Renal cortex interstitium (tissue), 15 donors: ENCODE data around the gene MPP7. TPM values are rescaled to one million over a fixed set of nuclear protein-coding genes. Genes with fewer than 3 reads are reported as not detected.
"Not testable (repeated sequence)": the region's sequence is repeated elsewhere in the genome, so short reads cannot be mapped to it uniquely, and the experiment has no call there.

Experiments used
- DNase-seq, 11 donors: peaks; one replicate each; pipeline ENCODE4 v3.0.0-alpha.2; 2013; ENCODE audit warnings: low read depth in 9 of 11, low spot score in 4 of 11; ENCODE audit errors: extremely low read depth in 1 of 11
- long read RNA-seq, 16 experiments: transcript quantifications; one replicate each; lab custom pipeline, GENCODE V29; 2026
- polyA plus RNA-seq, 3 donors: library from polyadenylated mRNA; unstranded; fragments of 120-200 nt; gene quantifications; one replicate each; pipeline ENCODE4 v1.2.1, GENCODE V29; 2013; ENCODE audit not compliant: insufficient read length in 3 of 3

Gene MPP7
- polyA plus RNA-seq = 1 to 10 TPM; 6.9 to 8.4 (median 8.2) TPM
- long read RNA-seq, donor 1 = 0 reads
- long read RNA-seq, donor 2 = 0 reads
- long read RNA-seq, donor 3 = 0 reads
- long read RNA-seq, donor 4 = 0 reads
- long read RNA-seq, donor 5 = 0 reads
- long read RNA-seq, donor 6 = 0 reads
- long read RNA-seq, donor 7 = 0 reads
- long read RNA-seq, donor 8 = 0 reads
- long read RNA-seq, donor 9 = 0 reads
- long read RNA-seq, donor 10 = 0 reads
- long read RNA-seq, donor 11 = 0 reads
- long read RNA-seq, donor 12 = 0 reads
- long read RNA-seq, donor 13 = 0 reads
- long read RNA-seq, donor 14 = 0 reads
- long read RNA-seq, donor 15 = 0 reads
- long read RNA-seq, donor 16 = 0 reads

- peak; percentile 88 to 98 (median 95) for DNase-seq
Measured at GRCh38 chr10:28302638-28303488, at the start of gene MPP7. MPP7 (minus strand) TSS chr10:28303064; CDS start chr10:28238604, 64,460 bp downstream.

DNA sequence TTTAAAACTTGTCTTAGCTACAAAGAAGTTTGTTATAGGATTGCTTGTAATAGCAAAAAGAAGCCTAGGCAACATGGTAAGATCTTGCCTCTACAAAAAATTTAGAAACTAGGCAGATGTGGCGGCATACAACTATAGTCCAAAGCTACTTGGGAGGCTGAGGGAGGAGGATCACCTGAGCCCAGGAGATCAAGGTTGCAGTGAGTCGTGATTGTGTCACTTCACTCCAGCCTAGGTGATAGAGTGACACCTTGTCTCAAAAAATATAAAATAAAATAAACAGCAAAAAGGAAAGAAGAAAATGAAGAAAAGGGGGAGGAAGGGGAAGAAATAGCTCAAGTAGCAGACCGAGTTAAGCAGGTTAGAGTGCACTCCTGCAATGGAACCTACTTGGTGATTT, 47.0 kb upstream of the MPP7 start:
- DNase-seq = no peak

- no peak for DNase-seq
Measured at GRCh38 chr10:28343987-28344895, 41.4 kb upstream of the MPP7 start.

DNA sequence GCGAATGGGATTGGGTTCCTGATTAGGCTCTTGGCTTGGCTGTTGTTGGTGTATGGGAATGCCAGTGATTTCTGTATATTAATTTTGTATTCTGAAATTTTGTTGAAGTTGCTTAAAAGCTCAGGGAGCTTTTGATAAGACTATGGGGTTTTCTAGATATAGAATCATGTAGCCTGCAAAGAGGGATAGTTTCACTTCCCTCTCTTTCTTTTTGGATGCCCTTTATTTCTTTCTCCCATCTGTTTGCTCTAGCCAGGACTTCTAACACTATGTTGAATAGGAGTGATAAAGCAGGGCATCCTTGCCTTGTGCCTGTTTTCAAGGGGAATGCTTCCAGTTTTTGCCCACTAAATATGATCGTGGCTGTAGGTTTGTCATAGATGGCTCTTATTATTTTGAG, 40.4 kb upstream of the MPP7 start:
- no peak for DNase-seq

GRCh38 chr10:28341679-28342078, 38.8 kb upstream of the MPP7 start:
- not testable (repeated sequence) for DNase-seq

DNA sequence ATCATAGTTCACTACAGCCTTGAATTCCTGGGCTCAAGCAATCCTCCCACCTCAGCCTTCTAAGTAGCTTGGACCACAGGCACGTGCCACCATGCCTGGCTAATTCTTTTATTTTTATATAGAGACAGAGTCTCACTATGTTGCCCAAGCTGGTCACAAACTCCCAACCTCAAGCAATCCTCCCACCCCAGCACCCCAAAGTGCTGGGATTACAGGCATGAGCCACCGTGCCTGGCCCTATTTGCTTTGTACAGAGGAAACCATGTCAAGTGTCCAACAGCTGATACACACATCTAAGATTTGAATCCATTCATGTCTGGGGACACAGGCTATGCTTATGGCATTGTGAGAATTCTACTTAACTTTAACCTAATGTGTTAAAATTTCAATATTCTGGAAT, 29.9 kb upstream of the MPP7 start:
- no peak for DNase-seq

- DNase-seq = no peak
Measured at GRCh38 chr10:28331841-28332240, 29.0 kb upstream of the MPP7 start.

DNA sequence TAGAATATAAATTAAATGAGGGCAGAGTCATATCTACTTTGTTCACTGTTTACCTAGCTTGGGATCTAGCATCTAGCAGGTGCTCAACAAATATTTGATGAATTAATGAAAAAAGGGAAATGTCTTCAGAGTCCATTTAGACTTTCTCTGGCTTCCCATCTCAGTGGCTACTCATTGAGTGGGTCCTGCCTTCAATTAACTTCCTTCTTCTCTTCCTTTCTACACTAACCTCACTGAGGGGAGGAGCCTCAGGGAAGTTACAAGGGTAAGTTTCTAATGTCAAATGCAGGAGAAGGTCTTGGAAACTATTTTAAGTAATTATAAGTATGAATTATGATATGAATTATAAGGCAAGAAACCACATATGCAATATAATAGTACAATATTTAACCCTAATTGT, 28.2 kb upstream of the MPP7 start:
- DNase-seq = no peak

- DNase-seq = no peak
Measured at GRCh38 chr10:28328346-28328745, 25.5 kb upstream of the MPP7 start.

- DNase-seq = no peak
Measured at GRCh38 chr10:28327491-28327880, 24.6 kb upstream of the MPP7 start.

- DNase-seq = peak in 5 of 11 donors; percentile 18 to 36 (median 26)
Measured at GRCh38 chr10:28326516-28327490, 23.9 kb upstream of the MPP7 start.

DNA sequence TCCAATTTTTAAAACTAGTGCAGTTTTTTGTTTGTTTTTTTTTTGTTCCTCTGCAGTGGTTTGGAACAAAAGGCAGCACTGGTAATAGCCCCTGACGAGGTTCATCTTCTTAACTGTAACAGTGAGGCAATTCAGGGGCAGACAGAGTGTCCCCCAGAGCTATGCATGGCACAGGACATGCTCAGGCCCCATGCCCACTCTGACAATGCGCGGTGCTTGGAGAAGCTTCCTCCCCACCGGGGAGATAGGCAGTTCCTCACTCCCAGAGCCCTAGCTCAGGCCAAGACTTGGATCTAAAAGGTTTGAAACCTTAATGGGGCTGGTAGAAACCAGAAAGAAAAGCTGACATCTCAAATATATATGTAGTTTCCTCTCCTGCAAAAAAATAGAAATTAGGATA, 17.9 kb upstream of the MPP7 start:
- no peak for DNase-seq

GRCh38 chr10:28320090-28320489, 17.2 kb upstream of the MPP7 start:
- no peak for DNase-seq

DNA sequence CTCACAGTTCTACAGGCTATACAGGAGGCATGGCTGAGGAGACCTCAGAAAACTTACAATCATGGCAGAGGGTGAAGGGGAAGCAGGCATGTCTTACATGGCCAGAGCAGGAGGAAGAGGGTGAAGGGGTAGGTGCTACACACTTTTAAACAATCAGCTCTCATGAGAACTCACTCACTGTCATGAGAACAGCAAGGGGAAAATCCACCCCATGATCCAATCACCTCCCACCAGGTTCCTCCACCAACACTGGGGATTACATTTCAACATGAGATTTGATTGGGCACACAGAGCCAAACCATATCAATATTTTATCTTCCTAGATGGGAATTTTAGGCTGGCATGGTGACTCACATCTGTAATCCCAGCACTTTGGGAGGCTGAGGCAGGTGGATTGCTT, 16.2 kb upstream of the MPP7 start:
- DNase-seq = not testable (repeated sequence)

DNA sequence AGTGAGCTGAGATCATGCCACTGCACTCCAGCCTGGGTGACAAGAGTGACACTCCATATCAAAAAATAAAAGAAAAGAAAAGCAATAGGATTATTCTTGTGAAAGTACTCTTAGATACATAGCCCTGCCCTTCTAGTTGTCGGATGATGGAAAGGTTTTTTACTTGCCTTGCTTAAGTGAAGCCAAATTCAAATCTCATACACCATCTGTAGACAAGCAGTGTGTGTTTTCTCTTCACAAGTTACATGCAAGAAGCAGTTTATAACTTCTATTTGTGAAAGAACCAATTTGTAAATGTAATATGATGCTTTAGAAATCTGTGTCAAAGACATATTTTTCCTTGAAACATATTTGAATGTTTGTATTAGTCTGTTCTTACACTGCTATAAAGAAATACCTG, 15.8 kb upstream of the MPP7 start:
- no peak for DNase-seq

- DNase-seq = no peak
Measured at GRCh38 chr10:28317760-28318159, 14.9 kb upstream of the MPP7 start.

GRCh38 chr10:28316696-28317095, 13.8 kb upstream of the MPP7 start:
- DNase-seq = no peak

DNA sequence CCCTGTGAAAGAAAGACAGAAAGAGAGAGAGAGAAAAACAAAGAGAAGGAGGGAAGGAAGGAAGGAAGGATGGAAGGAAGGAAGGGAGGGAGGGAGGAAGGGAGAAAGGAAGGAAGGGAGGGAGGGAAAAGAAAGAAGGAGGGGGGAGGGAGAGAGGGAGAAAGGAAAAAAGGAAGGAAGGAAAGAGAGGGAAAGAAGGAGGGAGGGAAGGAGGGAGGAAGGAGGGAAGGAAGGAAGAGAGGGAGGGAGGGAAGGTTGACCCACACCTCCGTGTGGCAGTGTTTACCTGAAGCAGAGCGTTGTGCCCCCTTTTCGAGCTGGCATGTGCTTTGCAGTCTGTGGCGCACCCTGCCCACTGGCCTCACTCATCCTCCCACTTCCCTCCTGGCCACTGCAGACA, 12.3 kb upstream of the MPP7 start:
- no peak for DNase-seq
